Left hindlimb (tissue), 1 donor: ENCODE data around the gene TTYH3.

ENCODE experiments used
- DNase-seq: peaks from one replicate; pipeline ENCODE4 v3.0.0-alpha.2; 2018

Gene TTYH3

DNA sequence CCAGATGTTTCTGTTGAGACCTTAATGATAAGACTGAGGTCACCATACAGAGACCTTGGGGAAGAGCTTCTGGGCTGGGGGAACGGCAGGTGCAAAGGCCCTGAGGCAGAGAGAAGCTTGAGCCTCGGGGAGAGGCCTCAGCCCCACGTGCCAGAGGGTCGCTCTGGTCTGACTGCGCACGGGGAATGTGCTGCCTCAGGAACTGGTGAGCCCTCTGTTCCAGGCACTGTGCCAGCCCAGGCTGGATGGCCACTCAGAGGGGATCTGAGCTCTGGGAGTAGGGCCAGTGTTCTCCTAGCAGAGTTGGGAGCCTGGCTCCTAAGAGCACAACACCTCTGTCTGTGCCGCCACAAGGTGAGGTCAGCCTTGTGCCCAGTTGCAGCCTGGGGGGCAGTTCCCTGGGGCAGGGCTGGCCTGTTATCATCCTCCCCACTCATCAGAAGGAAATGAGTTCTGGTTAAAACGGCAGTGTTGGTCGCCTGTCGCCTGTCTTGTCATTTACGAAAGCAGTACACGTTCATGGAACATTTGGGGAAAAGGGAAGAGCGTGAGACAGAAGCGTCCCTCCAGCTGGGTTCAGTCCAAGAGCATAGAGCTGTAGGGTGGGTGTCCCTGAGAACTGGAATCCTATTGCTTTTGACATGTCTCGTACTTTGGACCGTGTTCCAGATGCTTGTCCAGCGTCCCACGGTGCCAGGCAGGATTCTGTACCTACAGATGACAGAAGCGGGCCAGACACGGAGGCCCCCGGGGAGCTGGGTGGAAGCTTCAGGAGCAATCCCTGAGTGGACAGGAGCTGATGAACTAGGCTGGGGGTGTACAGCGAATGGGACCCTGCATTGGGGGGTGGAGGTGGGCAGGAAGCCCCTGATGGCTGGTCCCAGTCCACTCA, 4.3 kb downstream of the TTYH3 start:
- no peak for DNase-seq

DNA sequence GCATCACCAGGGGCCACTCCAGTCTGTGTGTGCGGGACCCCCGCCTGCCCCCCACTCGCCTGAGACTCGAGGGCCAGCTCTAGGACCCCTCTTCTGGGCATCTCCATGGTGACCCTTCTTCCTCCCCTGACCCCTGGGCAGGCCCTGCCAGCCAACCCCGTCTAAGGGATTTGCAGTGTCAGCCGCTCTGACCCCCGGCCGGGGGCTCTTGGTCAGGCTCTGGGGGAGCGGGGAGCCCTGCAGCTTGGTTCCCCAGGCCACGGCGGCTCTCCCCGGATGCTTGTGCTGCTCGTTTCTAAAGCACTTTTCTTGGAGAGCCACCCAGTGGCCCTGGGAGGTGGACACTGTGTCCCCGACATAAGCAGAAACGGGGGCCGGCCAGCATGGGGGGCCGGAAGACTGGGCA, 5.3 kb downstream of the TTYH3 start:
- DNase-seq = no peak

DNA sequence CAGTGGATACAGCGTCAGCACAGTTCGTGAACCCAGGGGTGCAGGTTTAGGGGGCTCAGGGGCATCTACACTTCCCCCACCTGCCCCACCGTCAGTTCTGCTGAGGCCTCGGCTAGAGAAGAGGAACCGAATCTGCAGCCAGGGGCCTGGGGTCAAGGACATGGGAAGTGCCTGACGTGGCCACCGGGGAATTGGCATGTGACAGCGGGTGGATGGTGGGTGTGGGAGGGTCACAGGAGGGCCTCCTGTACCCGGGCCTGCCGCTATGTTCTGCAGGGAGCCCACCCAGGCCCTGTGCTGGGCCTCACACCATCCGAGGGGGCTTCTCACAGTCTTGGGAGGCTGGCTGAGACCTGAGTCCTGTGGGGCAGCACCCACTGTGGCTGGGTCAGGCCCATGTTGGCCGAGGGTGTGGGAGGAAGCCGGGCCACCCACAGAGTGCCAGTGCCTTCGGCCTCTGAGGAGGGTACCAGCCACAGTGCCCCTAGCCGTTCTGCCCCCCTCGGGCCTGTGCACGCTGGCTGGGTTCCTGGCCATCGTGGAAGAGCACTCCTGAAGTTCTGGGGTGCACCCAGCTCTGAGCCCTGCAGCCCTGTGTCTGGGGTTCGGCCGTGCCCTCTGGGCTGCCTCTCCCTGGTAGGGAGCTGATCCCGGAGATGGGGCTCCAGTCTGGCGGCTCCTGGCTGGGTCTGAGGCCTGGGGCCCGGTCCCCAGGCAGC, 5.9 kb downstream of the TTYH3 start:
- DNase-seq = no peak

DNA sequence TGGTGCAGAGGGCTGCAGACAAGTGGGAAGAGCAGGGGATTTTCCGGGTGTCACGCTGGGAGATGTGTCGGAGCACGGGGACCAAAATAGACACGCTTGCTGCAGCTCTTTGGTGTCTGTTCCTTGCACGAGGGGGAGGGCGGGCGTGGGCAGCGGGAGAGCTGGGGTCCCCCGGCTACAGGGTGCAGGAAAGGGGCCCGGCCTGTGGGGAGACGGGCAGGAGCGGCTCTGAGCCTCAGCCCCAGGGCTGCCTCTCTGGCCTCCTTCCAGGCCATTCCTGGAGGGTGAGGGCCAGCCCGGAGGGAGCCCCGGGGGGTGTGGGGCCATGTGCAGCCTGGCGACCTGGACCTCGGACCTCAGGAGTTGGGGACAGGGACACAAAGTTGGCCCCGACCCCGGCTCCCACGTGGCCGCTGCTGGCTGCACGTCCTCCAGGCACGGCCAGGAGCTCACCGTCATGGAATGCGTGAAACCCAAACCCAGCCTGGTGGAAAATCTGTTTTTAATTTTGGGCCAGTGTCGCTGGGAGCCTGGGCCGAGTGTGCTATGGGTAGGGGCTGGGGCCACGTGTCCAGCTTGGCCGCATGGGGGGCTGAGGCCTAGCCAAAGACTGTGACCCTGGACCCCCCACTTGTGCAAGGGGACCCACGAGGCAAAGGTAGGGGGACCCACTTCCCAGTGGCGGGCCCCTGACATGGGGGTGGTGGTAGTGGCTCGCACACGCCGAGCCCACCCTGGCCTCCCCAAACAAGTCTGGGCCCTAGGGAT, 6.6 kb downstream of the TTYH3 start:
- peak; percentile 84 for DNase-seq

DNA sequence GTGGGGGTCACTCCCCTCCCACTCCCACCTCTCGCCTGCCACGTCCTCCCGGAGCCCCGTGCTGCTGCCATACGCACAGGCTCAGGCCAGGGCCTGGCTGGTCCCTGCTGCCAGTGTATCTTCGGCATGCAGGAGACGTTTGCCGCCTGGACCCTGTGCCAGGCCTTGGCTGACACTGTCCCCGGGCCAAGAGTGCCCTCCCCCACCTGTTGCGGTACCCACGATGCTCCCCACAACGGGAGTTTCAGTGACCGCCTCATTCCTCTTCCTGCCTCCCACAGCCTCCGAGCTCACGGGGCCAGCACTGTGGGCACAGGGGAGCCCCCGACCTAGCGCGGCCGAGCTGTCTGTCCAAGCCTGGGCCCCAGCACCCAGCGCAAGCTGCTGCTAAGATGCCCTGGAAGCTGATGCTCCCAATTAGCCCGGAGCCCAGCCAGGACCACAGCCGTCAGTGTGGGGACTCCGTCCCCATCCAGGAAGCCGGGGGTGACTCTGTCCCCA, 7.4 kb downstream of the TTYH3 start:
- DNase-seq = no peak

DNA sequence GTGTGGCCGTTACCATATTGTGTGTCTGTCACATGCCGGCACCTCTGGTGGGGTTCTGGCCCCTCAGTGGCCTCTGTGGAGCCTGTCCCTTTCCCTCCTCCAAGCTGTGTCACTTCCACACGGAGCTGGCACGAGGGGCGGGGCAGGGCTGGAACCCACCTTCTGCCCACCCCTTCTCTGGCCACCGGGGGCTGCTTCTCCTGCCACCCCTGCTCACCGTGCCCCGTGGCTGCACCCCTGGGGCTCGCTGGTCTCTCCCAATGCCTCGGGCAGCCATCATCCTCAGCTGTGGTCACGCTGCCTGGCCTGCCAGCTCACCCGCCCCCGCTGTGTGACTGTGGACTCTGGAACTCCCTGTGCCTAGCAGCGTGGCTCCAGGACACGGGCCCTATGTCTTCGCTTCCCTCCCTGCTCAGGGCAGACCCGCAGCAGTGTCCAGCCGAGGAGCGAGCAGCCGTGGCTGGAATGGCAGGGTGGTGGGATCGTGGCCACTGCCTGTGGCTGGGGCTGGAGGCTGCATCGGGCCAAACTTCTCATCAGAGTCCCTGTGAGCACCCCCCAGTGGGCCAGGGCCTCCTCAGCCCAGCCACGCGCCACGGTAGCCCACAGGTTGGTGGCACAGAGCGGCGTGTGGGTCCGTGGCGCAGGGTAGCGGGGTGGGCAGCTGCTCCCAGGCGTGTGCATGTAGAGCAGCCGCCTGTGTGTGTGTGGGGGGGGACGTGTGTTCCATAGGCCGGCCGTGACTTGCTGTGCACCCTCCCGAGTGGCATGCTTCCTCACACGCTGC, 8.1 kb downstream of the TTYH3 start:
- no peak for DNase-seq

DNA sequence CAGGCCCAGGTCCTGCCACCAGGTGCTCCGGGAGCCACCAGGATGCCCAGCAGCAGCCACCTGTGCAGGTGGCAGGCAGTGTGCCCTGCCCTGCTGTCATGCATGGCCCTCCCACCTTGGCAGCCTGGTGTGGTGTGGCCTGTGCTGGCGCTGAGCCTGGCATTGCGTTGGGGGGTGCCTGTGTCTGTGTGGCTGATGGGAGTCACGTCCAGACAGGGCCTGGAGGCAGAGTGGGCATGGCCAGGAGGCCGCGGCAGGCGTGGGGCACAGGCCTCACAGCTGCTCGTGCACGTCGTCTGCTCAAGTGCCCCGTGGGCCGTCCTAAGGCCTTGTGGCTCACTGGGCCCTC, 8.7 kb downstream of the TTYH3 start:
- no peak for DNase-seq

DNA sequence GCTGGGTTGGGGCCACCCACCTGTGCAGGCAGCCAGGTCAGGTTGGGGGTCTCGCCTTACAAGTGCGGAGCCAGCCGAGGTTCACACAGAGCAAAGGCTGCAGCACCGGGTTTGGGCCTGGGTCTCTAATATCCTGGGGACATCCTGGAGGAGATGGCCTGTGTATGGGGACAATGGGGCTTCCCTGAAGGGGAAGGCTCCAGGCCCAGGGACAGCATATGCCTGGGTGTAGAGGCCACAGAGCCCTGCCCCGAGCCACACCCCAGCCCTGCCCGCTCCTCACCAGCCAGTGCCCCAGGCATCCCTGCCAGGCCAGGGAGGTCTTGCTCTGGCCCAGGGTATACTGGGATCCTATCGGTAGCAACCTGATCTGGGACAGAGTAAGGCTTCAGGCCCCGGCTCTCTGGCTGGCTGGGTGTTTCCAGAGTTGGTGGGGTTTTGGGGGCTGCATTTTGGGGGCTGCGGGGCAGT, 9.1 kb downstream of the TTYH3 start:
- DNase-seq = no peak

DNA sequence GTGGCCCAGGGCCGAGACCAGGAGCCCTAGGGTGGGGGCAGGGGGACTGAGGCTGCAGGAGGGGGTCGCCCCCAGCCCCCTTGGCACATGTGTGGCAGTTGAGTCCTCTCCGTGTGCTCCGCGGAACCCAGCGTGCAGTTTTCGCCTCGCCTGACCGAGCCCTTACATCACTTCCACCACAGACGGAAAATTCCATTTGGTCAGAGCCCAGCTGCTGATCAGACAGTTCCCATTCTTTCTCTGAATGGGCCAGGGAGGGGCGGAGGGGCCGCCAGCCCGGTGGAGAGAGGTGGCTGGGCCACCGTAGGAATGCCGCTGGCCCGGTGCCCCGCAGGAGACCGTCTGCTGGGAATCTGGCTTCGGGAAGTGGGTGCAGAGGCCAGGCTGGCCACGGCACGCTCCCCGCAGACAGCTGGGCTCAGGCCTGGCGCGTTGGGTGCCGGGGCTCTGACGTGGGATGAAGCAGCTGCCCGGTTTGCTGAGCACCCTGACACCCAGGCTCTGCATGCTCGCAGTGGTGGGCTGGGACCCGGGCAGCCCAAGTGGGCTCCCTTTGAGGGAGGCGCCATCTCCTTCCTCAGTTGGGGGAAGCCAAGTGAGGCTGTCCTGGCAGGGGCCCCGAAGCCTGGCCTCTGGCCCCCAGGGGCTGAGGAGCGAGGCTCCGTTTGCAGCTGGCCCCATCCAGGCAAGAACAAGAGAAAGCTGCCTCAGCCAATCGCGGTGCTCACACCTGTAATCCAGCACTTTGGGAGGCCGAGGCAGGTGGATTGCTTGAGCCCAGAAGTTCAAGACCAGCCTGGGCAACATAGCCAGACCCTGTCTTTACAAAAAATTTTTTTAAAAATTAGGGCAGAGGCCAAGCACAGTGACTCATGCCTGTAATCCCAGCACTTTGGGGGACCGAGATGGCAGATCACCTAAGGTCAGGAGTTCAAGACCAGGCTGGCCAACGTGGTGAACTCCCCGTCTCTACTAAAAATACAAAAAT, 9.9 kb downstream of the TTYH3 start:
- peak; percentile 95 for DNase-seq

DNA sequence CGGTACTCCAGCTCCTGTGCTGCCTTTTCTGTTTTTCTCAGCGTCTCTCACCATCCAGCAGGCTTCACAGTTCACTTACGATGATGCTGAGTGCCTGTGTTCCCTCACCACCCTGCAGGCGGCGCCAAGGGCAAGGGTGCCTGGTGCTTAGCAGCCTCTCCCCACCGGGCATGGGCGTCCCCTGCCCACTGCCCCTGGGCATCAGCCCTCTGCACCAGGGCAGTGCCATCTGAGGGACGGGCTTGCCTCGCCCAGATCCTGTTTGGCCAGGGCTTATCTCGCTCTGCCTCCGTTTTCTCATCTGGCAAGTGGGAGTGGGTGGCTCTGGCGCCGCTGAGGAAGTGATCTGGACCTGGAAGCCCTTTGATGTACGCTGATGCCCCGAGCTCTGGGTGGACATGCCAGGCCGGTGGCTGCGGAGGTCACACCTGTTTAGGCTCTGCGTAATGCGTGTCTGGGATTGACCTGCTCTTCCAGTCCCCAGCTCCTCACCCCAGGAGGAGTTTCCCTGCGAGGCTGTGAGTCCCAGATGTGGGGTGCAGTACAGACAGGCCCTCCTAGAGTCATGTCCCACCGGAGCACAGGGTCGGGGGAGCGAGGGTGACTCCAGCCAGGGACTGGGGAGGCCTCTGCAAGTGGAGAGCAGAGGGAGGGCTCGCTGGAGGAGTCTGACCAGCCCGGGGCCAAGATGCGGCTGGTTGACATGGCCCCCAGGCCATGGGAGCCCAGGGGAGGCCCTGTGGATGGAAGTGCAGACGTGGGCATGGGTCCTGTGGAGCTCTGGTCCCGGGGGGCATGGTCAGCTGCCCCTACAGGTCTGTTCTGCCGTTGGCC, 11.8 kb downstream of the TTYH3 start:
- DNase-seq = no peak

DNA sequence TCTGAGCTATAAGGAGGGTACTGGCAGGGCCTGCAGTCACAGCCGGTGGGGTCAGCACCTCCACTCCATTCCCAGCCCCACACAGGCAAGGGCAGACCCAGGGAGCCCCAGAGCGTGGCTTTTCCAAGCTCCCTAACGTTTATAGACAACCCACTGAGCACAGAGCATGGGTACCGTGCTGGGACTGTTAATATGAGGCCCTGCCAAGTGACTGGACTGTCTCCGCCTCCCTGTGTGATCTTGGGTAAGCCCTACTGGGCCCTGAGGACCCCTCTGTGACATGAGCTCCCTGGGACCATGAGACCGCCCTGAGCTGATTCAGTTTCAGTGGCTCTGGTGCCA, 12.4 kb downstream of the TTYH3 start:
- DNase-seq = no peak

DNA sequence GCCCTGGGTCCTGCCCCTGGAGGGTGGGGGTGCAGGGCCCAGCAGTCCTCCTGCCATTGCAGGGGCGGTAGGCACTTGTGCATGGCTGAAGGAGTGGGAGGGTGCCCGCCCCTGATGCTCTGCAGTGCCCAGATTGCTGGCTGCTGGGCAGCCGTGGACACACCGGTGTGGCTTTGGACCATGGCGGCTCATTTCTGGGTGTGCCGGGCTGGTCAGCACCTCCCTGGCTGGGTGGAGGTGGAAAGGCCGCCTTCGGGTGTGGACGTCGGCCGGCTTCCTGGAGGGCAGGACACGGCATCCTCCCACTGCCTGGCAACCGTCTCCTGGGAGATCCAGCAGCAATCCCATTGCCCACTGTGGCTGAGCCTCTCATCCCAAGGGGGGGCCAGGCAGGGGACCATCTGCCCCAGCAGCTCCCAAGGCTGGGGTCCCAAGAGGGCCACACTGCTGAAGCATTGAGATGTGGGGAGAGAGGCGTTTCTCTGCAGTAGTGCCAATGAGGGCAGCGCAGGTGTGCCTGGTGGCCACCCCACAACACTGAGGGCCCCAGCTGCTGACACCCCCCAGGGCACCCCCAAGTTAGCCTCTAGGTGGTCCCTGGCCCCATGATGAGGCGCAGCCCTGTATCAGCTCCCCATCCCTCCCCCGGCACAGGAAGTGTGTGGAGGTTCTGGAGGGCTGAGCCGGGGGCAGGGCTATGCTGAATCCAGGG, 12.9 kb downstream of the TTYH3 start:
- no peak for DNase-seq

DNA sequence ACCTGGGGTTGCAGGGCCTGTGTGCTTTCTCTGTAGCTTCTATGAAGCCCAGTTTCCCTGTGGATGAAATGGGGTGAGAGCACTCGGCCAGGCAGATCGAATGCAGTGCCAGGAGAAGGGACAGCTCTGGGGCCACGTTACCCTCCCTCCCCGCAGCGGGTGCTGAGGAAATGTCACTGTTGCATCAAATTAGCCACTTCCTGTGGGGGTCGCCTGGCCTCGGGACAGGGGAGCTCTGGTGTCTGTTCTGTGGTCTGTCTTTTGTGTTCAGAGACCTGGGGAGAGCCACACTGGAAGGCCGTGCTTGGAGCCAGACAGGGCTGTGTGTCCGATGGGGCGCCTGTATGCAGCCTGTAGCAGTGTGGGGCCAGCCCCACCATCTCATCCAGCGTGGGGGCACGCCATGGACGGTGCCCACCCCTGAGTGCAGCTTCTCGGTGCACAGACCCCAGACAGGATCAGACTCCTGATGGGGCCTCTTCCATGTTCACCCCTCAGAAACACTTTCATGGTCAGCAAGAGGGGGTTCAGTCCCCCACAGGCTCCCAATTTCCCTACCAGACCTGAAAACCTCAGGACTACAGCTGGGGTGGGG, 13.6 kb downstream of the TTYH3 start:
- DNase-seq = no peak

DNA sequence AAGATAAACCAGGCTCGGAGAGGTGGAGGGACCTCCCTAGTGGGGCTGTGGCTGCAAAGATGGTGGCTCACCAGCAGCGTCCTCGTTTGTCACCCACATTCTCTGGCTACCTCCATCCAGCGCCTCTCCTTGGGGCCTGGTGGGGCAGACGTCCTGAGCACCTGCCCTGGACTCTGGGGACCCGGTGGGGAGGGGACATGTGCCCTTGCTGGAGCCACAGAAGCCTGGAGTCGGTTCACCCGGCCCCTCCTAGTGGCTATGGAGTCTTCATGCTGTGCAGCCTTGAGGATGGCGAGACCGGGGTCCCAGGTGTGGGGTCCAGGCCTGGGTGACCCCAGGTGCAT, 14.5 kb downstream of the TTYH3 start:
- no peak for DNase-seq

DNA sequence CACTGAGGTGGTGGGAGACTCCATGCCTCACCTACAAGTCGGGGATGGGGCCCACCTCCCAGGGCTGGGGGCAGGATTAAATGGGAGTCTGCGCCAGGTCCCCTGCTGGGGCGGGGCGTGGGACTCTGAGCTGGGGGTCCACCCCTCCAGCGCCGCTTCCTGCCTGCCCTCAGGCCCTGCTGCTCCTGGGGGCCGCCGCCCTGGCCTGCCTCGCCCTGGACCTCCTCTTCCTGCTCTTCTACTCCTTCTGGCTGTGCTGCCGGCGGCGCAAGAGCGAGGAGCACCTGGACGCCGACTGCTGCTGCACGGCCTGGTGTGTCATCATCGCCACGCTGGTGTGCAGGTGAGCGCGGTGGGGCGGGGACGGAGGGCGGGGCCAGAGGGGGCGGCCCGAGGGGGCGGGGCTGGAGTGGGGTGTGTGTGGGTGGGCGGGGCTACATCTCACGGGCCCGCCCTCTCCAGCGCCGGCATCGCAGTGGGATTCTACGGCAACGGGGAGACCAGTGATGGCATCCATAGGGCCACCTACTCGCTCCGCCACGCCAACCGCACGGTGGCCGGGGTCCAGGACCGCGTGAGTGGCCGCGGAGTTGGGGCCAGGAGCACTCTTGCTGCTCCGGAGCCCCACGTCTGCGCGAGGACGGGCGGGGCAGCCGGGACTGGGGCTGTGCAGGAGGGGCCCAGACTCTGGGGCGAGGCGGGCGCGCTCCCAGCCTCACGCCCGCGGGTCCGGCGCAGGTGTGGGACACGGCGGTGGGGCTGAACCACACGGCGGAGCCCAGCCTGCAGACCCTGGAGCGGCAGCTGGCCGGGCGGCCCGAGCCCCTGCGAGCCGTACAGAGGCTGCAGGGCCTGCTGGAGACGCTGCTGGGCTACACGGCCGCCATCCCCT, 15.1 kb downstream of the TTYH3 start:
- no peak for DNase-seq

DNA sequence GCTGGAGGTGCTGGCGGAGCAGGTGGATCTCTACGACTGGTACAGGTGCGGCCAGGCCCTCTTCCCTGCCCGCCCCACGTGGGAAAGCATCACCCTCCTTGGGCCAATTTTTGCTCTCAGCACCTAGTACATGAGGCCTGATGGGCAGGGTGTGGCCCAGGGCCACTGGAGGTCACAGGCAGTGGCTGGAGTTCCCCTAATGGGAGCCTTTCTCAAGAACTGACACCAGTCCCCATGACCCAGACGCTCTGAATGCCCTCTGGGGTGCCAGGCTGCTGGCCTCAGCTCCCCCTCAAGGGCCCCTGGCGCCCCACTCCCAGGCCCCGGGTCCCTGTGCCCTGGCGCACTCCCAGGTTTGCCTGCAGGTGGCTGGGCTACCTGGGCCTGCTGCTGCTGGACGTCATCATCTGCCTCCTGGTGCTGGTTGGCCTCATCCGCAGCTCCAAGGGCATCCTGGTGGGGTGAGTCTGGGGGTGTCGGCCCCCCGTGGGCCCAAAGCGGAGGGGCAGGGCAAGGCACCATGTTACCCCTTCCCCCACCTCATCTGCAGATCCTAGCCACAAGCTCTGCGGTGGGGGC, 15.9 kb downstream of the TTYH3 start:
- DNase-seq = no peak

DNA sequence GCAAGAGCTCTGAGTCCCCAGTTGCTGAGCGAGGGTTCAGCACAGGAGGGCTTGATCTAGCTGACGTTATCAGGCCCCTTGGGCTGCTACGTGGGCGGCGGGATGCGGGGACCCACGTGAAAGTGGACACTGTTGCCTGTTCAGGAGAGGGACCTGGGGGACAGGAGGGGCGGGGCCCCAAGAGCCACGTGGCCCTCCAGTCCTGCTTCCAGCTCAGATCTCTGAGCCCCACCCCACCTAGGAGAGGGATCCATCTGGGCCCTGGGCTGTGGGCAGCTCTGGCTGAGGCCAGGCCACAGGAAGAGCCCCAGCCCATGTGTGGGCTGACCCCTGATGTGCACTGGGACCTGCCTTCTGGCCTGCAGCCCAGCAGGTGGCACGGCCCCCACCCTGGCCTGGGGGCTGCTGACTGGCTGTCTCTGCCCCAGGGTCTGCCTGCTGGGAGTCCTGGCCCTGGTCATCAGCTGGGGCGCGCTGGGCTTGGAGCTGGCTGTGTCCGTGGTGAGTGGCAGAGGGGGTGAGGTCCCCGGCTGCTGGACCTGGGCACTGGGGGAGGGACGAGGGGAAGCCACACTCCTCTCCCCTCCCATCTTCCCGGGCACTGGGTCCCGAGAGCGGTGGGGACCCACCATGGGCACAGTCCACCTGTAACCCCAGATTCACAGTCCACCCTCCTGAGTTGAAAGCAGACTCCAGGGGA, 17.5 kb downstream of the TTYH3 start:
- no peak for DNase-seq
